GM18498 (cell line): Measurements from ENCODE around the gene SLC15A4.

ENCODE experiments used
- ATAC-seq: cut with Tn5 transposase; IDR thresholded peaks from one replicate; pipeline ENCODE4 v1.9.1; 2021; ENCODE audit warnings: mild to moderate bottlenecking, moderate library complexity; ENCODE audit not compliant: unreplicated experiment

Gene SLC15A4

GRCh38 chr12:128794661-128795529, 28.9 kb downstream of the SLC15A4 start:
- ATAC-seq: no peak

- no peak for ATAC-seq
Observed at GRCh38 chr12:128793701-128794100, 30.1 kb downstream of the SLC15A4 start.

GRCh38 chr12:128792881-128793280, 30.9 kb downstream of the SLC15A4 start:
- no peak for ATAC-seq

GRCh38 chr12:128792398-128792797, 31.4 kb downstream of the SLC15A4 start:
- no peak for ATAC-seq

- ATAC-seq: peak; percentile 20
Observed at GRCh38 chr12:128791395-128792322, 32.1 kb downstream of the SLC15A4 start.

GRCh38 chr12:128790653-128791373, 32.9 kb downstream of the SLC15A4 start:
- ATAC-seq: no peak

GRCh38 chr12:128790221-128790620, 33.5 kb downstream of the SLC15A4 start:
- no peak for ATAC-seq

GRCh38 chr12:128789356-128789929, 34.3 kb downstream of the SLC15A4 start:
- ATAC-seq: no peak

GRCh38 chr12:128787827-128788226, 35.9 kb downstream of the SLC15A4 start:
- no peak for ATAC-seq

GRCh38 chr12:128786741-128787391, 36.9 kb downstream of the SLC15A4 start:
- ATAC-seq: no peak

- ATAC-seq: no peak
Observed at GRCh38 chr12:128784030-128784760, 39.6 kb downstream of the SLC15A4 start.

GRCh38 chr12:128783129-128783574, 40.6 kb downstream of the SLC15A4 start:
- peak; percentile 64 for ATAC-seq

- no peak for ATAC-seq
Observed at GRCh38 chr12:128779901-128780300, 43.9 kb downstream of the SLC15A4 start.

GRCh38 chr12:128772249-128772648, 51.5 kb downstream of the SLC15A4 start:
- no peak for ATAC-seq

GRCh38 chr12:128771681-128772080, 52.1 kb downstream of the SLC15A4 start:
- ATAC-seq: no peak

- no peak for ATAC-seq
Observed at GRCh38 chr12:128767518-128767917, 56.2 kb downstream of the SLC15A4 start.

- ATAC-seq: no peak
Observed at GRCh38 chr12:128766738-128767501, 56.8 kb downstream of the SLC15A4 start.

GRCh38 chr12:128763395-128763794, 60.4 kb downstream of the SLC15A4 start:
- ATAC-seq: no peak

- ATAC-seq: no peak
Observed at GRCh38 chr12:128761379-128761790, 62.4 kb downstream of the SLC15A4 start.
